ENCODE data around the gene KMT2D.
A peak's percentile ranks its signal among the peaks of the same experiment; 100 is the strongest.

KMT2D gene

GRCh38 chr12:49060237-49061156, at the start of gene KMT2D:
Gene KMT2D (minus strand): TSS chr12:49060794. CDS start chr12:49055324, 5,470 bp downstream.
- Histone ChIP-seq H2AFZ (ENCODE audit: low read length, unreplicated experiment) (peak within 1 kb of the TSS; percentile 97), H3K4me3 (ENCODE audit: low read depth, low read length) (peak within 1 kb of the TSS; percentile 89), H3K36me3 (ENCODE audit: insufficient read depth, low read length) (no peaks in the 10 kb centered on the region), H3K79me2 (ENCODE audit: control insufficient read depth, insufficient read depth, low read length, unreplicated experiment) (peaks cover 54% of the 10 kb centered on the region), H3K27ac (ENCODE audit: low read depth, low read length) (peak within 1 kb of the TSS; percentile 87), H3K27me3 (ENCODE audit: insufficient read depth, low read length) (no peaks in the 10 kb centered on the region), H3K4me1 (ENCODE audit: control insufficient read depth, insufficient read depth, low read length, unreplicated experiment) (peaks cover 34% of the 10 kb centered on the region)

- Histone ChIP-seq H2AFZ (ENCODE audit: low read length, unreplicated experiment) (peak overlapping the region; percentile 99), H3K27me3 (ENCODE audit: insufficient read depth, low read length) (no peaks in the 10 kb centered on the region), H3K79me2 (ENCODE audit: control insufficient read depth, insufficient read depth, low read length, unreplicated experiment) (peaks cover 39% of the 10 kb centered on the region), H3K27ac (ENCODE audit: low read depth, low read length) (peak overlapping the region; percentile 50; the same call in 1 of the 2 replicates), H3K4me3 (ENCODE audit: low read depth, low read length) (peak overlapping the region; percentile 98), H3K36me3 (ENCODE audit: insufficient read depth, low read length) (no peaks in the 10 kb centered on the region), H3K4me1 (ENCODE audit: control insufficient read depth, insufficient read depth, low read length, unreplicated experiment) (peaks cover 27% of the 10 kb centered on the region)
These were observed 49.3 kb upstream of the KMT2D start for GRCh38 chr12:49109641-49110463.

- H2AFZ ChIP-seq (ENCODE audit: low read length, unreplicated experiment): no peak overlapping the region
- H3K79me2 ChIP-seq (ENCODE audit: control insufficient read depth, insufficient read depth, low read length, unreplicated experiment): peaks cover 39% of the 10 kb centered on the region
- H3K27ac ChIP-seq (ENCODE audit: low read depth, low read length): peak overlapping the region; percentile 33; the same call in 1 of the 2 replicates
- no peaks in the 10 kb centered on the region for H3K27me3 ChIP-seq (ENCODE audit: insufficient read depth, low read length)
- H3K36me3 ChIP-seq (ENCODE audit: insufficient read depth, low read length): no peaks in the 10 kb centered on the region
- peak overlapping the region; percentile 98 for H3K4me3 ChIP-seq (ENCODE audit: low read depth, low read length)
- H3K4me1 ChIP-seq (ENCODE audit: control insufficient read depth, insufficient read depth, low read length, unreplicated experiment): peaks cover 27% of the 10 kb centered on the region
These were observed 48.4 kb upstream of the KMT2D start for GRCh38 chr12:49108958-49109404.

GRCh38 chr12:49105504-49106084, 45.0 kb upstream of the KMT2D start:
- H3K36me3 ChIP-seq (ENCODE audit: insufficient read depth, low read length): peaks cover 3% of the 10 kb centered on the region; the same call in 1 of the 2 replicates
- H2AFZ ChIP-seq (ENCODE audit: low read length, unreplicated experiment): no peak overlapping the region
- no peaks in the 10 kb centered on the region for H3K27me3 ChIP-seq (ENCODE audit: insufficient read depth, low read length)
- H3K27ac ChIP-seq (ENCODE audit: low read depth, low read length): peak overlapping the region; percentile 82
- H3K4me1 ChIP-seq (ENCODE audit: control insufficient read depth, insufficient read depth, low read length, unreplicated experiment): peaks cover 27% of the 10 kb centered on the region
- peak overlapping the region; percentile 20; the same call in 1 of the 2 replicates for H3K4me3 ChIP-seq (ENCODE audit: low read depth, low read length)
- peaks cover 39% of the 10 kb centered on the region for H3K79me2 ChIP-seq (ENCODE audit: control insufficient read depth, insufficient read depth, low read length, unreplicated experiment)

- H3K79me2 ChIP-seq (ENCODE audit: control insufficient read depth, insufficient read depth, low read length, unreplicated experiment): peaks cover 37% of the 10 kb centered on the region
- peaks cover 3% of the 10 kb centered on the region; the same call in 1 of the 2 replicates for H3K36me3 ChIP-seq (ENCODE audit: insufficient read depth, low read length)
- H3K4me3 ChIP-seq (ENCODE audit: low read depth, low read length): no peak overlapping the region
- no peaks in the 10 kb centered on the region for H3K27me3 ChIP-seq (ENCODE audit: insufficient read depth, low read length)
- peaks cover 27% of the 10 kb centered on the region for H3K4me1 ChIP-seq (ENCODE audit: control insufficient read depth, insufficient read depth, low read length, unreplicated experiment)
- no peak overlapping the region for H2AFZ ChIP-seq (ENCODE audit: low read length, unreplicated experiment)
- H3K27ac ChIP-seq (ENCODE audit: low read depth, low read length): no peak overlapping the region
These were observed 44.2 kb upstream of the KMT2D start for GRCh38 chr12:49104822-49105221.

- H3K4me3 ChIP-seq (ENCODE audit: low read depth, low read length): no peak overlapping the region
- H3K27ac ChIP-seq (ENCODE audit: low read depth, low read length): no peak overlapping the region
- peaks cover 4% of the 10 kb centered on the region for H3K79me2 ChIP-seq (ENCODE audit: control insufficient read depth, insufficient read depth, low read length, unreplicated experiment)
- H2AFZ ChIP-seq (ENCODE audit: low read length, unreplicated experiment): no peak overlapping the region
- H3K36me3 ChIP-seq (ENCODE audit: insufficient read depth, low read length): peaks cover 3% of the 10 kb centered on the region; the same call in 1 of the 2 replicates
- H3K27me3 ChIP-seq (ENCODE audit: insufficient read depth, low read length): no peaks in the 10 kb centered on the region
- peaks cover 5% of the 10 kb centered on the region for H3K4me1 ChIP-seq (ENCODE audit: control insufficient read depth, insufficient read depth, low read length, unreplicated experiment)
These were observed 39.8 kb upstream of the KMT2D start for GRCh38 chr12:49100380-49100779.

GRCh38 chr12:49098703-49099102, 38.1 kb upstream of the KMT2D start:
- Histone ChIP-seq H3K4me3 (ENCODE audit: low read depth, low read length) (no peak overlapping the region), H3K4me1 (ENCODE audit: control insufficient read depth, insufficient read depth, low read length, unreplicated experiment) (peaks cover 14% of the 10 kb centered on the region), H3K27me3 (ENCODE audit: insufficient read depth, low read length) (peaks cover 15% of the 10 kb centered on the region), H3K36me3 (ENCODE audit: insufficient read depth, low read length) (peaks cover 3% of the 10 kb centered on the region; the same call in 1 of the 2 replicates), H3K27ac (ENCODE audit: low read depth, low read length) (no peak overlapping the region), H3K79me2 (ENCODE audit: control insufficient read depth, insufficient read depth, low read length, unreplicated experiment) (no peaks in the 10 kb centered on the region), H2AFZ (ENCODE audit: low read length, unreplicated experiment) (no peak overlapping the region)

GRCh38 chr12:49098035-49098451, 37.4 kb upstream of the KMT2D start:
- H3K27me3 ChIP-seq (ENCODE audit: insufficient read depth, low read length): peaks cover 22% of the 10 kb centered on the region
- H3K27ac ChIP-seq (ENCODE audit: low read depth, low read length): no peak overlapping the region
- H3K4me3 ChIP-seq (ENCODE audit: low read depth, low read length): no peak overlapping the region
- no peaks in the 10 kb centered on the region; the same call in 1 of the 2 replicates for H3K36me3 ChIP-seq (ENCODE audit: insufficient read depth, low read length)
- H2AFZ ChIP-seq (ENCODE audit: low read length, unreplicated experiment): no peak overlapping the region
- no peaks in the 10 kb centered on the region for H3K79me2 ChIP-seq (ENCODE audit: control insufficient read depth, insufficient read depth, low read length, unreplicated experiment)
- peaks cover 14% of the 10 kb centered on the region for H3K4me1 ChIP-seq (ENCODE audit: control insufficient read depth, insufficient read depth, low read length, unreplicated experiment)

GRCh38 chr12:49097381-49097780, 36.8 kb upstream of the KMT2D start:
- Histone ChIP-seq H3K4me3 (ENCODE audit: low read depth, low read length) (no peak overlapping the region), H3K27ac (ENCODE audit: low read depth, low read length) (no peak overlapping the region), H3K79me2 (ENCODE audit: control insufficient read depth, insufficient read depth, low read length, unreplicated experiment) (no peaks in the 10 kb centered on the region), H3K4me1 (ENCODE audit: control insufficient read depth, insufficient read depth, low read length, unreplicated experiment) (peaks cover 18% of the 10 kb centered on the region), H3K27me3 (ENCODE audit: insufficient read depth, low read length) (peaks cover 28% of the 10 kb centered on the region), H2AFZ (ENCODE audit: low read length, unreplicated experiment) (no peak overlapping the region), H3K36me3 (ENCODE audit: insufficient read depth, low read length) (no peaks in the 10 kb centered on the region; the same call in 1 of the 2 replicates)

GRCh38 chr12:49094975-49095365, 34.4 kb upstream of the KMT2D start:
- Histone ChIP-seq H3K4me3 (ENCODE audit: low read depth, low read length) (no peak overlapping the region), H3K27me3 (ENCODE audit: insufficient read depth, low read length) (peaks cover 47% of the 10 kb centered on the region), H3K4me1 (ENCODE audit: control insufficient read depth, insufficient read depth, low read length, unreplicated experiment) (peaks cover 23% of the 10 kb centered on the region), H2AFZ (ENCODE audit: low read length, unreplicated experiment) (no peak overlapping the region), H3K27ac (ENCODE audit: low read depth, low read length) (no peak overlapping the region), H3K36me3 (ENCODE audit: insufficient read depth, low read length) (no peaks in the 10 kb centered on the region; the same call in 1 of the 2 replicates), H3K79me2 (ENCODE audit: control insufficient read depth, insufficient read depth, low read length, unreplicated experiment) (no peaks in the 10 kb centered on the region)
